K562 (cell line): ENCODE results near the gene POLDIP3. TPM values are rescaled to one million over a fixed set of nuclear protein-coding genes. Genes with fewer than 3 reads are reported as not detected.
"Not testable (repeated sequence)": the region's sequence is repeated elsewhere in the genome, so short reads cannot be mapped to it uniquely, and the experiment has no call there.

Experiments used
- ATAC-seq: fragments of 200-7000 bp; cut with Tn5 transposase; 3 replicates; pipeline ENCODE4 v1.9.1; 2020; ENCODE audit warnings: moderate library complexity
- BruUV-seq: library from RNA; stranded (reverse); fragments of 400-500 nt; replicated peaks from 2 replicates; lab custom pipeline; 2021; lab: Mats Ljungman, UMichigan
- CTCF ChIA-PET: fragments of 300-600 bp; formaldehyde crosslinking; extraction: SDS; loops from one replicate; lab custom pipeline; 2021; ENCODE audit warnings: low intra/inter-chr PET ratio; lab: Yijun Ruan, JAX
- POLR2A ChIA-PET: fragments of 300-600, 350-650 bp; sonication (Branson Sonifier 250); formaldehyde crosslinking; extraction: SDS; loops from one replicate; lab custom pipeline; 2021; ENCODE audit warnings: antibody characterized with exemption, inconsistent platforms; lab: Yijun Ruan, JAX
- DNase-seq, 4 experiments: peaks; one replicate each; pipeline versions ENCODE4 v3.0.0 to v3.0.0-alpha.2; 2011 to 2018; ENCODE audit warnings: low spot score in 3 of 4, mixed read lengths in 3 of 4; ENCODE audit errors: extremely low read depth in 1 of 4
- FAIRE-seq: peaks from 2 replicates; lab custom pipeline; 2011; peaks lifted over from hg19 to GRCh38; lab: Jason Lieb, UNC
- H2AFZ ChIP-seq: 2 replicates; pipeline ENCODE4 v1.6.0; 2011; ENCODE audit warnings: low read depth, low read length, control low read depth, inconsistent platforms
- H3K27ac ChIP-seq: fragments of 200-600 bp; 3 replicates; pipeline ENCODE4 v1.8.0; 2011; ENCODE audit warnings: low read depth, mild to moderate bottlenecking, control low read depth, inconsistent platforms, low read length, moderate library complexity, mixed read lengths; ENCODE audit errors: extremely low read depth
- H3K27me3 ChIP-seq, 2 experiments: fragments of 300-600 bp in 1 of 2; 2 replicates in 1 of 2; 3 replicates in 1 of 2; pipeline versions ENCODE4 v1.6.0 to v1.8.0; 2011; ENCODE audit warnings: inconsistent platforms in 2 of 2, low read length in 2 of 2, mild to moderate bottlenecking in 1 of 2, mixed read lengths in 1 of 2, moderate library complexity in 1 of 2; ENCODE audit not compliant: control insufficient read depth in 2 of 2, insufficient read depth in 2 of 2
- H3K36me3 ChIP-seq: fragments of 300-600 bp; 3 replicates; pipeline ENCODE4 v1.8.0; 2011; ENCODE audit warnings: mild to moderate bottlenecking, low read length, inconsistent platforms; ENCODE audit not compliant: control insufficient read depth, insufficient read depth
- H3K4me1 ChIP-seq, 2 experiments: fragments of 200-600 bp in 1 of 2; replicated peaks in 1 of 2; 2 replicates in 1 of 2; 3 replicates in 1 of 2; pipeline versions ENCODE4 v1.5.1 to v1.8.0; 2011; ENCODE audit warnings: inconsistent platforms in 2 of 2, low read length in 2 of 2, mild to moderate bottlenecking in 1 of 2, mixed read lengths in 1 of 2, moderate library complexity in 1 of 2; ENCODE audit not compliant: control insufficient read depth in 2 of 2, insufficient read depth in 2 of 2
- H3K4me2 ChIP-seq: 2 replicates; pipeline ENCODE4 v1.6.1; 2011; ENCODE audit warnings: low read length, control low read depth, inconsistent platforms, mixed read lengths; ENCODE audit not compliant: insufficient read depth
- H3K4me3 ChIP-seq: fragments of 200-600 bp; sonication (generic), shearing (Covaris generic); 2 replicates; pipeline ENCODE4 v1.5.1; 2016; ENCODE audit warnings: control low read depth, inconsistent platforms
- H3K79me2 ChIP-seq: fragments of 200-600 bp; 3 replicates; pipeline ENCODE4 v1.8.0; 2011; ENCODE audit warnings: low read length, inconsistent platforms; ENCODE audit not compliant: control insufficient read depth, insufficient read depth
- H3K9ac ChIP-seq, 2 experiments: 2 replicates each; pipeline versions ENCODE4 v1.6.0 to v1.6.1; 2011; ENCODE audit warnings: low read depth in 2 of 2, low read length in 2 of 2, control low read depth in 1 of 2, inconsistent platforms in 1 of 2, mild to moderate bottlenecking in 1 of 2, mixed read lengths in 1 of 2; ENCODE audit not compliant: insufficient read depth in 1 of 2
- H3K9me1 ChIP-seq: one replicate; pipeline ENCODE4 v1.6.0; 2011; ENCODE audit warnings: inconsistent platforms, mild to moderate bottlenecking, low read length, moderate library complexity; ENCODE audit not compliant: control insufficient read depth, insufficient read depth
- H3K9me3 ChIP-seq: replicated peaks from 2 replicates; pipeline ENCODE4 v1.5.1; 2011; ENCODE audit warnings: low read depth, low read length, inconsistent platforms; ENCODE audit not compliant: control insufficient read depth, insufficient read depth
- H4K20me1 ChIP-seq: replicated peaks from 2 replicates; pipeline ENCODE4 v1.6.1; 2011; ENCODE audit warnings: low read length, inconsistent platforms, mixed read lengths; ENCODE audit not compliant: control insufficient read depth, insufficient read depth
- MNT ChIP-seq, 2 experiments: fragments of 450-650 bp; conservative IDR thresholded peaks; 2 replicates each; pipeline ENCODE4 v1.6.1; 2017; ENCODE audit warnings: mild to moderate bottlenecking in 2 of 2, moderate library complexity in 2 of 2
- WGBS: fragments of 100-300 bp; shearing (Covaris generic); methylation state at CpG from one replicate; pipeline ENCODE4 v1.1.6; 2016; ENCODE audit warnings: low coverage, mixed read lengths; ENCODE audit not compliant: insufficient coverage; ENCODE audit errors: missing lambda C conversion rate; 5-methylcytosine and 5-hydroxymethylcytosine counted together
- in situ Hi-C: fragments of 300-500 bp; cut with MboI; formaldehyde crosslinking; loops from 4 replicates; pipeline ENCODE4 v1.15.0; 2018; ENCODE audit warnings: inconsistent platforms, mixed read lengths
- intact Hi-C: fragments of 100-400 bp; cut with micrococcal nuclease; formaldehyde crosslinking; loops from 2 replicates; pipeline ENCODE4 v1.14.2; 2022
- polyA plus RNA-seq, 8 experiments: library from polyadenylated mRNA; depleted of rRNA in 4 of 8; stranded (reverse) in 5 of 8; unstranded in 3 of 8; fragments of >200 nt; fragmentation: Nextera tagmentation in 2 of 8; fragmentation: Illumina TruSeq in 1 of 8; extraction: Ambion mirVana in 2 of 8; extraction: Trizol in 1 of 8; gene quantifications; 2 replicates each; pipeline versions ENCODE4 v1.2.1 to v1.2.3, GENCODE V29; 2011 to 2014; ENCODE audit warnings: inconsistent platforms in 1 of 8, missing spikeins in 1 of 8
- total RNA-seq, 7 experiments: library from RNA; depleted of rRNA in 6 of 7; stranded (reverse); fragments of >200 nt in 6 of 7; fragmentation: Illumina TruSeq in 2 of 7; extraction: Trizol in 2 of 7; gene quantifications; 2 replicates each; pipeline versions ENCODE4 v1.2.1 to v1.2.3, GENCODE V29; 2011 to 2021; ENCODE audit warnings: low replicate concordance in 1 of 7

Gene POLDIP3
- total and polyA plus RNA-seq, 9 of the 15 experiments (the other 6 are each of a cell fraction or from before 2014, with no cell fraction given): 14.3 to 53.0 (median 26.3) TPM

GRCh38 chr22:42581194-42581761 is 33.4 kb downstream of the POLDIP3 start:
- in situ Hi-C loops, H3K4me1 ChIP-seq, DNase-seq, CTCF ChIA-PET, intact Hi-C loops, H3K9me3 ChIP-seq, H3K9me1 ChIP-seq, H2AFZ ChIP-seq, H3K27me3 ChIP-seq, H4K20me1 ChIP-seq: not testable (repeated sequence)
- Histone ChIP-seq H3K4me2 (peak overlapping the region; percentile 76), H3K4me3 (peak overlapping the region; percentile 57), H3K27ac (peak overlapping the region; percentile 74), H3K79me2 (peaks cover 27% of the 10 kb centered on the region), H3K9ac (peak overlapping the region; percentile 81 to 96), H3K36me3 (peaks cover 69% of the 10 kb centered on the region; the same call in 1 of the 3 replicates)
- POLR2A ChIA-PET: interaction anchor here (1.3 to 3.0 kb wide), 2 partner anchors 11 to 34 kb away, joined by 3 to 17 read pairs; partner anchors contain the start of gene POLDIP3
- FAIRE-seq (peak; percentile 92), ATAC-seq (peak; percentile 29)
- BruUV-seq: TSS peak; percentile 53
- WGBS: 0% methylated on average over 8 of the region's 22 CpGs
- TF ChIP-seq MNT (conservative IDR thresholded peaks at IDR 0.05): 0 out of 4 replicates have a peak, but pooled peaks of 1 of the 2 experiments have one; percentile 28

- H3K27me3 ChIP-seq, H3K4me3 ChIP-seq, FAIRE-seq, CTCF ChIA-PET, ATAC-seq, H2AFZ ChIP-seq, POLR2A ChIA-PET, H4K20me1 ChIP-seq, H3K9me1 ChIP-seq, DNase-seq, H3K9me3 ChIP-seq, H3K4me2 ChIP-seq, intact Hi-C loops, in situ Hi-C loops, BruUV-seq, H3K27ac ChIP-seq: not testable (repeated sequence)
- WGBS: 71% methylated on average over 3 of the region's 4 CpGs
- H3K36me3 ChIP-seq: peaks cover 59% of the 10 kb centered on the region; the same call in 1 of the 3 replicates
- H3K9ac ChIP-seq: peak overlapping the region in 1 of 2 experiments; percentile 24; a peak in 1 of 4 replicates
- peaks cover 0 to 12% of the 10 kb centered on the region in 2 experiments; a peak in 3 of 5 replicates for H3K4me1 ChIP-seq
- H3K79me2 ChIP-seq: peaks cover 27% of the 10 kb centered on the region
These were observed 34.6 kb downstream of the POLDIP3 start for GRCh38 chr22:42580040-42580439.
